GM12878 (cell line): ENCODE measurements around the gene RNF32. TPM values are rescaled to one million over a fixed set of nuclear protein-coding genes. Genes with fewer than 3 reads are reported as not detected.
A peak's percentile ranks its signal among the peaks of the same experiment; 100 is the strongest.

ENCODE experiments used
- BACH1 ChIP-seq: fragments of 450-650 bp; IDR thresholded peaks from 2 replicates; pipeline ENCODE4 v1.6.1; 2017; ENCODE audit warnings: mild to moderate bottlenecking, borderline replicate concordance
- BCL11A ChIP-seq: IDR thresholded peaks from 2 replicates; pipeline ENCODE4 v1.6.1; 2011; ENCODE audit warnings: low read depth, low read length
- BCL3 ChIP-seq: IDR thresholded peaks from 2 replicates; pipeline ENCODE4 v1.6.1; 2011; ENCODE audit warnings: borderline replicate concordance, low read depth, mild to moderate bottlenecking, moderate library complexity, low read length; ENCODE audit not compliant: insufficient read depth, poor library complexity, severe bottlenecking
- CBX5 ChIP-seq: sonication (generic); IDR thresholded peaks from 2 replicates; pipeline ENCODE4 v1.6.1; 2016; ENCODE audit warnings: low read depth, moderate library complexity, mild to moderate bottlenecking, inconsistent platforms
- EZH2 ChIP-seq: IDR thresholded peaks from 2 replicates; pipeline ENCODE4 v1.6.1; 2012; ENCODE audit warnings: low read depth, mild to moderate bottlenecking, control low read depth, inconsistent platforms, low read length, borderline replicate concordance; ENCODE audit not compliant: control insufficient read depth
- IKZF2 ChIP-seq, 2 experiments: fragments of 450-650 bp; IDR thresholded peaks; 2 replicates each; pipeline ENCODE4 v1.6.1; 2017; ENCODE audit warnings: mild to moderate bottlenecking in 2 of 2, moderate library complexity in 2 of 2
- IRF4 ChIP-seq: IDR thresholded peaks from 2 replicates; pipeline ENCODE4 v1.6.1; 2011; ENCODE audit warnings: low read depth, low read length
- MYC ChIP-seq: IDR thresholded peaks from 2 replicates; pipeline ENCODE4 v1.6.1; 2011; ENCODE audit warnings: mild to moderate bottlenecking, low read length, moderate library complexity, inconsistent platforms; ENCODE audit not compliant: insufficient read depth, insufficient replicate concordance, insufficient read length, severe bottlenecking
- NFYB ChIP-seq: IDR thresholded peaks from 2 replicates; pipeline ENCODE4 v1.6.1; 2011; ENCODE audit warnings: low read depth, mild to moderate bottlenecking, low read length, improper control_type of control experiment, moderate library complexity; ENCODE audit not compliant: insufficient read depth
- POLR2A ChIP-seq: IDR thresholded peaks from 2 replicates; pipeline ENCODE4 v1.6.1; 2011; ENCODE audit warnings: low read depth, mild to moderate bottlenecking, low read length
- RAD51 ChIP-seq: fragments of 450-650 bp; IDR thresholded peaks from 2 replicates; pipeline ENCODE4 v1.6.1; 2016; ENCODE audit warnings: moderate library complexity, mild to moderate bottlenecking, inconsistent platforms
- SMAD1 ChIP-seq: fragments of 450-650 bp; IDR thresholded peaks from 2 replicates; pipeline ENCODE4 v1.6.1; 2018; ENCODE audit warnings: mild to moderate bottlenecking, low read depth; ENCODE audit not compliant: partially characterized antibody
- SREBF2 ChIP-seq: IDR thresholded peaks from 2 replicates; pipeline ENCODE4 v1.6.1; 2012; ENCODE audit warnings: mild to moderate bottlenecking, low read length
- STAT1 ChIP-seq: fragments of 450-650 bp; conservative IDR thresholded peaks from 2 replicates; pipeline ENCODE4 v1.6.1; 2014; ENCODE audit warnings: antibody characterized with exemption, mild to moderate bottlenecking
- USF2 ChIP-seq: IDR thresholded peaks from 2 replicates; pipeline ENCODE4 v1.6.1; 2011; ENCODE audit warnings: low read depth, low read length, improper control_type of control experiment, borderline replicate concordance
- polyA plus RNA-seq, 11 experiments: library from polyadenylated mRNA; depleted of rRNA in 4 of 11; unstranded in 6 of 11; stranded (reverse) in 5 of 11; fragments of >200 nt; fragmentation: Nextera tagmentation in 4 of 11; fragmentation: Illumina TruSeq in 1 of 11; extraction: Ambion mirVana in 4 of 11; extraction: Trizol in 1 of 11; gene quantifications; 1 replicate in 1 of 11; 2 replicates in 10 of 11; pipeline versions ENCODE4 v1.2.1 to v1.2.3, GENCODE V29; 2011 to 2016; ENCODE audit warnings: inconsistent platforms in 2 of 11, missing spikeins in 2 of 11, low read depth in 1 of 11
- total RNA-seq, 4 experiments: library from RNA; depleted of rRNA in 3 of 4; stranded (reverse); fragments of >200 nt in 3 of 4; fragmentation: Illumina TruSeq in 1 of 4; extraction: Trizol in 1 of 4; gene quantifications; 2 replicates each; pipeline versions ENCODE4 v1.2.1 to v1.2.3, GENCODE V29; 2013 to 2021
- TF ChIP-seq, protein P1 (sequence below): IDR thresholded peaks from 2 replicates; pipeline ENCODE4 v1.6.1; 2012; ENCODE audit warnings: low read depth, low read length, improper control_type of control experiment
- TF ChIP-seq, protein P2 (sequence below): IDR thresholded peaks from 2 replicates; pipeline ENCODE4 v1.6.1; 2012; ENCODE audit warnings: low read depth, low read length, improper control_type of control experiment
- TF ChIP-seq, protein P3 (sequence below): IDR thresholded peaks from 2 replicates; pipeline ENCODE4 v1.6.1; 2011; ENCODE audit warnings: low read depth, mild to moderate bottlenecking, low read length, moderate library complexity, borderline replicate concordance; ENCODE audit errors: extremely low read depth
- TF ChIP-seq, protein P4 (sequence below): fragments of 450-650 bp; IDR thresholded peaks from 2 replicates; pipeline ENCODE4 v1.6.1; 2017; ENCODE audit warnings: mild to moderate bottlenecking, low read depth, inconsistent platforms; ENCODE audit not compliant: poor library complexity, severe bottlenecking

Gene RNF32
- total and polyA plus RNA-seq, 10 of the 15 experiments (the other 5 are each of a cell fraction or from before 2014, with no cell fraction given), result 2.5 to 7.2 (median 3.7) TPM

DNA sequence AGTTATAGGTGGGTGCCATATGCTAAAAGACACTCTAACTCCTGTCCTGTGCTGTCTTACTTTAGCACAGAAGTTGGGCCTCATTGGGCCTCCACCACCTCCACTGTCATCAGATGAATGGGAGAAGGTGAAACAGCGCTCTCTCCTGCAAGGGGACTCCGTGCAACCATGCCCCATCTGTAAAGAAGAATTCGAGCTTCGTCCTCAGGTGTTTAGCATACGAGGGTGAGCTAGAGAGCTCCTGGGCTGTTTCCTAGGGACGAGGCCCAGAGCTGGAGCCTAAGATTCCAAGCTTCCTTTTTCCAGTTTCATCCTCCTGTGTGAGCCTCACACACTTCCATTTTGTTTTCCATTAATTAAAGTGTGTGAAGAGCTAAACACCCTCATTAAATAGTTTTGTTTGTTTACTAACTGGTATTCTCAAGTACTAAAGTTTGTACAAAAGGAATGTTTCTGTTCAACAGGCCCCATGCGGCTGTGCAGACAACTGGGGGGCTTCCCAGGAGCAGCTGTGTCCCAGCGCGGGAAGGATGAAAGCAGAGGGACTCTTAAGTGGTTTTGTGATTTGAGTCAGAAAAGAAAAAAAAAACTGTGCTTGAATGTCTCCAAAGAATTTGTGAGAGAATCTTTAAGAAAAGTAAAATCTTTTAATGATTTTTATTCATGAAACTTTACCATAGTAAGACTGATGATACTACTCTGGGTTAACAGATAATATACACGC lies 14.1 kb downstream of the RNF32 start (continued):
- TF ChIP-seq IRF4 (peak; percentile 64; the same call in 1 of the 2 replicates), USF2 (no peak), NFYB (no peak), STAT1 (no peak), MYC (no peak), SMAD1 (no peak), BACH1 (no peak), POLR2A (no peak), RAD51 (no peak), BCL3 (no peak), EZH2 (no peak), IKZF2 (IDR thresholded peaks at IDR 0.05) (0 out of 4 replicates have a peak, but pooled peaks have one; percentile 10 to 15), SREBF2 (no peak), BCL11A (no peak), CBX5 (no peak)
- TF ChIP-seq, protein P1, sequence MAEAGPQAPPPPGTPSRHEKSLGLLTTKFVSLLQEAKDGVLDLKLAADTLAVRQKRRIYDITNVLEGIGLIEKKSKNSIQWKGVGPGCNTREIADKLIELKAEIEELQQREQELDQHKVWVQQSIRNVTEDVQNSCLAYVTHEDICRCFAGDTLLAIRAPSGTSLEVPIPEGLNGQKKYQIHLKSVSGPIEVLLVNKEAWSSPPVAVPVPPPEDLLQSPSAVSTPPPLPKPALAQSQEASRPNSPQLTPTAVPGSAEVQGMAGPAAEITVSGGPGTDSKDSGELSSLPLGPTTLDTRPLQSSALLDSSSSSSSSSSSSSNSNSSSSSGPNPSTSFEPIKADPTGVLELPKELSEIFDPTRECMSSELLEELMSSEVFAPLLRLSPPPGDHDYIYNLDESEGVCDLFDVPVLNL, result peak; percentile 51; the same call in 1 of the 2 replicates
- TF ChIP-seq, protein P2, sequence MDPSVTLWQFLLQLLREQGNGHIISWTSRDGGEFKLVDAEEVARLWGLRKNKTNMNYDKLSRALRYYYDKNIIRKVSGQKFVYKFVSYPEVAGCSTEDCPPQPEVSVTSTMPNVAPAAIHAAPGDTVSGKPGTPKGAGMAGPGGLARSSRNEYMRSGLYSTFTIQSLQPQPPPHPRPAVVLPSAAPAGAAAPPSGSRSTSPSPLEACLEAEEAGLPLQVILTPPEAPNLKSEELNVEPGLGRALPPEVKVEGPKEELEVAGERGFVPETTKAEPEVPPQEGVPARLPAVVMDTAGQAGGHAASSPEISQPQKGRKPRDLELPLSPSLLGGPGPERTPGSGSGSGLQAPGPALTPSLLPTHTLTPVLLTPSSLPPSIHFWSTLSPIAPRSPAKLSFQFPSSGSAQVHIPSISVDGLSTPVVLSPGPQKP, result no peak
- TF ChIP-seq, protein P3, sequence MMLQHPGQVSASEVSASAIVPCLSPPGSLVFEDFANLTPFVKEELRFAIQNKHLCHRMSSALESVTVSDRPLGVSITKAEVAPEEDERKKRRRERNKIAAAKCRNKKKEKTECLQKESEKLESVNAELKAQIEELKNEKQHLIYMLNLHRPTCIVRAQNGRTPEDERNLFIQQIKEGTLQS, result no peak
- TF ChIP-seq, protein P4, sequence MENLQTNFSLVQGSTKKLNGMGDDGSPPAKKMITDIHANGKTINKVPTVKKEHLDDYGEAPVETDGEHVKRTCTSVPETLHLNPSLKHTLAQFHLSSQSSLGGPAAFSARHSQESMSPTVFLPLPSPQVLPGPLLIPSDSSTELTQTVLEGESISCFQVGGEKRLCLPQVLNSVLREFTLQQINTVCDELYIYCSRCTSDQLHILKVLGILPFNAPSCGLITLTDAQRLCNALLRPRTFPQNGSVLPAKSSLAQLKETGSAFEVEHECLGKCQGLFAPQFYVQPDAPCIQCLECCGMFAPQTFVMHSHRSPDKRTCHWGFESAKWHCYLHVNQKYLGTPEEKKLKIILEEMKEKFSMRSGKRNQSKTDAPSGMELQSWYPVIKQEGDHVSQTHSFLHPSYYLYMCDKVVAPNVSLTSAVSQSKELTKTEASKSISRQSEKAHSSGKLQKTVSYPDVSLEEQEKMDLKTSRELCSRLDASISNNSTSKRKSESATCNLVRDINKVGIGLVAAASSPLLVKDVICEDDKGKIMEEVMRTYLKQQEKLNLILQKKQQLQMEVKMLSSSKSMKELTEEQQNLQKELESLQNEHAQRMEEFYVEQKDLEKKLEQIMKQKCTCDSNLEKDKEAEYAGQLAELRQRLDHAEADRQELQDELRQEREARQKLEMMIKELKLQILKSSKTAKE, result peak; percentile 51
